AG04449 (cell line): ENCODE results near the gene MYOM1.
"Not testable (repeated sequence)": the region's sequence is repeated elsewhere in the genome, so short reads cannot be mapped to it uniquely, and the experiment has no call there.

ENCODE experiments used
- CTCF ChIA-PET: fragments of 350-600 bp; formaldehyde crosslinking; extraction: SDS; loops from one replicate; lab custom pipeline; 2021; ENCODE audit warnings: antibody characterized with exemption; lab: Yijun Ruan, JAX
- POLR2A ChIA-PET: fragments of 400-600, 350-600 bp; formaldehyde crosslinking; extraction: SDS; loops from one replicate; lab custom pipeline; 2020; ENCODE audit warnings: antibody characterized with exemption, inconsistent platforms; lab: Yijun Ruan, JAX
- DNase-seq: peaks from one replicate; pipeline ENCODE4 v3.0.0-alpha.2; 2010; ENCODE audit warnings: low read depth, low spot score
- H3K4me3 ChIP-seq: 2 replicates; pipeline ENCODE4 v1.5.1; 2011; ENCODE audit warnings: low read depth, mild to moderate bottlenecking, control low read depth, low read length
- TF ChIP-seq, protein P1 (sequence below): IDR thresholded peaks from one replicate; pipeline ENCODE4 v1.5.1; 2011; ENCODE audit warnings: mild to moderate bottlenecking, moderate library complexity, low read length, control low read depth, inconsistent platforms; ENCODE audit not compliant: insufficient read depth; ENCODE audit errors: missing control alignments

The MYOM1 gene

DNA sequence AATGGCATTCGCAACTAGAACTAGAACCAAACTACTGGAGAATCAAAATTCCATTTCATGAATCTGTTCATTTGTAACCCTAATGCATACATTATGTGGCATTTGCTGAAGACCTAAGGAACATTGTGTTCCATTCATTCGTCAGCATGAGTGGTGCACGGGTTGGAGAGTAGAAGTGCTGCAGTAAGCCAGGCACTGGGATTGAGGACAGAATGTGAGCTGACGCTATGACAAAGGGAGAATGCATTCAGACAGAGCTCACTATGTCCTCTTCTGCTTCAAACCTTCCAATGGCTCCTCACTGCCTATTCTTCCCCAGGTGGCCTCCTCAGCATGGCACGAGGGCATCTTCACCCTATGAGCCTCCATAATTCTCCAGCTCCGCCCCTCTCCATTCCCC lies 6.3 kb upstream of the MYOM1 start:
- no peak overlapping the region for H3K4me3 ChIP-seq
- POLR2A ChIA-PET, result no interaction called here
- DNase-seq, result no peak
- TF ChIP-seq, protein P1, sequence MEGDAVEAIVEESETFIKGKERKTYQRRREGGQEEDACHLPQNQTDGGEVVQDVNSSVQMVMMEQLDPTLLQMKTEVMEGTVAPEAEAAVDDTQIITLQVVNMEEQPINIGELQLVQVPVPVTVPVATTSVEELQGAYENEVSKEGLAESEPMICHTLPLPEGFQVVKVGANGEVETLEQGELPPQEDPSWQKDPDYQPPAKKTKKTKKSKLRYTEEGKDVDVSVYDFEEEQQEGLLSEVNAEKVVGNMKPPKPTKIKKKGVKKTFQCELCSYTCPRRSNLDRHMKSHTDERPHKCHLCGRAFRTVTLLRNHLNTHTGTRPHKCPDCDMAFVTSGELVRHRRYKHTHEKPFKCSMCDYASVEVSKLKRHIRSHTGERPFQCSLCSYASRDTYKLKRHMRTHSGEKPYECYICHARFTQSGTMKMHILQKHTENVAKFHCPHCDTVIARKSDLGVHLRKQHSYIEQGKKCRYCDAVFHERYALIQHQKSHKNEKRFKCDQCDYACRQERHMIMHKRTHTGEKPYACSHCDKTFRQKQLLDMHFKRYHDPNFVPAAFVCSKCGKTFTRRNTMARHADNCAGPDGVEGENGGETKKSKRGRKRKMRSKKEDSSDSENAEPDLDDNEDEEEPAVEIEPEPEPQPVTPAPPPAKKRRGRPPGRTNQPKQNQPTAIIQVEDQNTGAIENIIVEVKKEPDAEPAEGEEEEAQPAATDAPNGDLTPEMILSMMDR, result no peak
- CTCF ChIA-PET, result interaction anchor here (1.5 kb wide), 1 partner anchor 19 kb away, joined by 5 read pairs; no protein-coding TSS in a partner anchor

DNA sequence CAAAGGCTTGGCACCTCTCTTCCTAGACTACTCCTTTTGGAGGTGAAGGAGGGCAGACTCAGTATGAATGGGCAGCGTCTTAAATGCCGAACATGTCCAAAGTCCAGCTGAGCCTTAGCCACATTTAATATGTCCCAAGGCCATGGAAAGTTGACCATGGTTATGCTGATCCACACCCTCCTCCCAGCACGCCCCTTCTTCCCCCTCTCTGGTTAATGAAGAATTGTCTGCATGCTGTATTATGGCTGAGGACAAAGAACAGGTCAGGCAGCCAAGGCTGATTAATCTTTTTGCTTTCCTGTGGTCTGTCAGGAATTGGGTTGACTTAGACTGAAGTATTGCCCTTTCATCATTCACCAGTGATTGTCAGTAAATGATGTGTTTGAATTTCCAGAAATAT lies 5.8 kb upstream of the MYOM1 start:
- POLR2A ChIA-PET, result no interaction called here
- TF ChIP-seq, protein P1, result no peak
- DNase-seq, result no peak
- CTCF ChIA-PET, result interaction anchor here (1.5 kb wide), 1 partner anchor 20 kb away, joined by 5 read pairs; no protein-coding TSS in a partner anchor
- H3K4me3 ChIP-seq, result no peak overlapping the region

DNA sequence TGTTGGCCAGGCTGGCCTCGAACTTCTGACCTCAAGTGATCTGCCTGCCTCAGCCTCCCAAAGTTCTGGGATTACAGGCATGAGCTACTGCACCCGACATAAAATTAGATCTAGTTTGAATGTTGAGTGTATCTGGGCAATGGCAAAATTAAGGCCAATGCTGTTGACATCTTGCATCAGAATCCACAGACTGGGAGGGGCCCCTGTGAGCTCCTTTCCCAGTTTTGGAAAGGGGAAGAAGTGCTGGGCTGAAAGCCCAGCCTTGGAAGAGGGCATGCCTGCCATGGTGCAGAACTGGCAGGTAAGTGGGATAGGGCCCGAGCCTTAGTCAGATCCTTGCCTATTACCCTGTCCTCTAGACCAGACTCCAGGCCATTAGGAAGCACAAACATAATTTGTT lies 4.5 kb upstream of the MYOM1 start:
- no peak overlapping the region for H3K4me3 ChIP-seq
- CTCF ChIA-PET, result no interaction called here
- TF ChIP-seq, protein P1, result no peak
- no peak for DNase-seq
- POLR2A ChIA-PET, result no interaction called here

DNA sequence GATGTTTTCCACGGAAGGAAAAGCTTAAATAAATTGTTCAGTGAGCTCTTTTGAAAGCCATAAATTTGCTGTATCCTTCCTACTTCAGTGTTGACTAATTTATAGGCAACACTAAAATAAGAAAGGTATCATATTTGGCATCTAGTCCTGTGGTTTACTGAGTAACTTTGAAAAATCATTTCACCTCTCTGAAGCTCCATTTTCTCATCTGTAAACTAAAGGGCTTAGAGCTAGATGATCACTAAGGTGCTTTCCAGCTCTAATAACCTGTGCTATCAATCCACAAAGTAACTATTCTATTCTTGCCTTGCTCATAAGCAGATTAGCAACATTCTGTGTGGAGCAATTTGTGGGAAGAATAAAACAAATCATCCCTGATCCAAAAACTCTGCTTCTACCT lies 3.6 kb upstream of the MYOM1 start:
- CTCF ChIA-PET, result no interaction called here
- TF ChIP-seq, protein P1, result no peak
- no peak overlapping the region for H3K4me3 ChIP-seq
- POLR2A ChIA-PET, result no interaction called here
- DNase-seq, result no peak

DNA sequence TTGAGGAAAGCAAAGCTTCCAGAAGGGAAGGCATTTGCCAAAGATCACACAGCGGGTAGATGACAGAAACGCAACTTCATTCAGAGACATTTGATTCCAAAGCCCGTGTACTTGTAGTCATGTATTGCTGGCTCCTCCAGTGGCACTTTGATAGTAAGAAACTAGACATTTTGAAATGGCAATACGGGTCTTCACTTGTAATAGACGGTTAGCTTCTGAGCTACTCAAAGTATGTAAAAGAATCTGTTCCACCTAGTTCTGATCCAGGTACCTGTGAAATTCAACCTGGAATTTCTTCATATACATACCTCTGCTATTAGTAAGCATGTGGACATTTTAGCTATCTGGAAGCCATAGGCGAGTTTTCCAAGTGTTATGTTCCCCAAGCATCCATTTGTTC lies 1.7 kb upstream of the MYOM1 start:
- TF ChIP-seq, protein P1, result no peak
- ChIA-PET CTCF (no interaction called here), POLR2A (no interaction called here)
- no peak for DNase-seq
- H3K4me3 ChIP-seq, result no peak overlapping the region

DNA sequence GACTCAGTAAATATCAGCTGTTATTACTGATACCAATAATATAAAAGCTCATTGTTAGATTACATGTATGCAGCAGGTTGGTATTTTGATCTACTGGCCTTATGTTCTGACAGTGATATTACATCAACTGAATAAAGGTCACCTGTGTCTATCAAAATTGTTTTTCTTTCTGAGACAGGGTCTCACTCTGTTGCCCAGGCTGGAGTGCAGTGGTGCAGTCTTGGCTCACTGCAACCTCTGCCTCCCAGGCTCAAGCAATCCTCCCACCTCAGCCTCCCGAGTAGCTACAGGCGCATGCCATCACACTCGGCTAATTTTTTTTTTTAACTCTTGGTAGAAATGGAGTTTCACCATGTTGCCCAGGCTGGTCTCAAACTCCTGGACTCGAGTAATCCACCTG lies 1.1 kb upstream of the MYOM1 start:
- CTCF ChIA-PET, result interaction anchor here (2.1 kb wide), 1 partner anchor 18 kb away, joined by 6 read pairs; no protein-coding TSS in a partner anchor
- H3K4me3 ChIP-seq, POLR2A ChIA-PET, DNase-seq: not testable (repeated sequence)

DNA sequence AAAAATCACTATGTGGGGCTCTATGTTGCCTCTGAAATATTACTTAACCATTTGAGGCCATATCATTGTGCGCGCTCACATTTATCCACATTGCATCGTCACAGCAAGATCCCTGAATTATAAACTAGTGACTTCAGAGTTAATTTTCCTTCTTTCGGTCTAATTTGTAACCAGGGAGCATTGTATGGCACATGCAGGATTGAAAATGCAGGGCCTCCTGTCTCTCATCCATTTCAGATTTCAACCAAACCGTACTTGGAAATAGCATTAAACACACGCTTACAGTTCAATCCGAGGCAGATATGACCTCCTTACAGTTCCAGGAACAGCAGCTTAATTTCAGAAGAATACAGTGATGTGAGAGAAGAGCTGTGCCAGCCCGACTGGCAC lies 532 bp downstream of the MYOM1 start:
- CTCF ChIA-PET, result interaction anchor here (2.1 kb wide), 1 partner anchor 19 kb away, joined by 6 read pairs; no protein-coding TSS in a partner anchor
- no peak for DNase-seq
- H3K4me3 ChIP-seq, result no peak overlapping the region
- POLR2A ChIA-PET, result no interaction called here
- TF ChIP-seq, protein P1, result no peak
